AG04449 (cell line): ENCODE data around the gene TBC1D8.

Experiments used
- CTCF ChIA-PET: fragments of 350-600 bp; formaldehyde crosslinking; extraction: SDS; loops from one replicate; lab custom pipeline; 2021; ENCODE audit warnings: antibody characterized with exemption; lab: Yijun Ruan, JAX
- POLR2A ChIA-PET: fragments of 400-600, 350-600 bp; formaldehyde crosslinking; extraction: SDS; loops from one replicate; lab custom pipeline; 2020; ENCODE audit warnings: antibody characterized with exemption, inconsistent platforms; lab: Yijun Ruan, JAX
- DNase-seq: peaks from one replicate; pipeline ENCODE4 v3.0.0-alpha.2; 2010; ENCODE audit warnings: low read depth, low spot score
- H3K4me3 ChIP-seq: 2 replicates; pipeline ENCODE4 v1.5.1; 2011; ENCODE audit warnings: low read depth, mild to moderate bottlenecking, control low read depth, low read length
- TF ChIP-seq, protein P1 (sequence below): IDR thresholded peaks from one replicate; pipeline ENCODE4 v1.5.1; 2011; ENCODE audit warnings: mild to moderate bottlenecking, moderate library complexity, low read length, control low read depth, inconsistent platforms; ENCODE audit not compliant: insufficient read depth; ENCODE audit errors: missing control alignments

TBC1D8 gene

DNA sequence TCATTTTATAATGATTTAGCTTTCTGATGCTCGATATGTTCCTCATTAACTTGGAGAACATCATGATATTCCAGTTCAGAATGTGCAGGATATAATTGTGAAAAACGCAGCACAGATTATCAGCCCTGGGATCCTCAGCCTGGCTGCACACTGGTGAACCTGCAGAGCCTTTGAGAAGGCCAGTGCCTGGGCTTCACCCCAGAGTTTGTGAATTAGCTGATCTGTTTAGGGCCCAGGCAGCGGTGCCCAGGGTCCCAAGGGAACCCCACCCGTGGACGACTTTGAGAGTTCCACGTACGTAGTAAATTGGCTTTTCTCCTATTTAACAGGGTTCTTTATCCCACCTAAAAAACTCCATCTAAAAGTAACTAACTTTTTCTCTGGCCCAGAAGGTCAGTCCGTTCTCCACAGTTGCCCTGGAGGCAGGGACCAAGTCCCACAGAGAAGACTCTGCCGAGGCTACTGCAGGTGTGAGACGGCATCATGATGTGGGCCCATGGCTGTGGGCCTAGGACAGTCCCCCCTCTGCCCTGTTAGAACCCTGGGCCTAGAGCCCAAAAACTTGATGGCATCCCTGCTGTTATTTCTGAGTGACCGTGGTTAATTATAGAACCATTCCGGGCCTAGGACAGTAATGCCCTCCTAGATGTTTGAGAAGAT, 188.7 kb downstream of the TBC1D8 start:
- POLR2A ChIA-PET, result no interaction called here
- DNase-seq, result no peak
- no peak overlapping the region for H3K4me3 ChIP-seq
- TF ChIP-seq, protein P1, sequence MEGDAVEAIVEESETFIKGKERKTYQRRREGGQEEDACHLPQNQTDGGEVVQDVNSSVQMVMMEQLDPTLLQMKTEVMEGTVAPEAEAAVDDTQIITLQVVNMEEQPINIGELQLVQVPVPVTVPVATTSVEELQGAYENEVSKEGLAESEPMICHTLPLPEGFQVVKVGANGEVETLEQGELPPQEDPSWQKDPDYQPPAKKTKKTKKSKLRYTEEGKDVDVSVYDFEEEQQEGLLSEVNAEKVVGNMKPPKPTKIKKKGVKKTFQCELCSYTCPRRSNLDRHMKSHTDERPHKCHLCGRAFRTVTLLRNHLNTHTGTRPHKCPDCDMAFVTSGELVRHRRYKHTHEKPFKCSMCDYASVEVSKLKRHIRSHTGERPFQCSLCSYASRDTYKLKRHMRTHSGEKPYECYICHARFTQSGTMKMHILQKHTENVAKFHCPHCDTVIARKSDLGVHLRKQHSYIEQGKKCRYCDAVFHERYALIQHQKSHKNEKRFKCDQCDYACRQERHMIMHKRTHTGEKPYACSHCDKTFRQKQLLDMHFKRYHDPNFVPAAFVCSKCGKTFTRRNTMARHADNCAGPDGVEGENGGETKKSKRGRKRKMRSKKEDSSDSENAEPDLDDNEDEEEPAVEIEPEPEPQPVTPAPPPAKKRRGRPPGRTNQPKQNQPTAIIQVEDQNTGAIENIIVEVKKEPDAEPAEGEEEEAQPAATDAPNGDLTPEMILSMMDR, result no peak
- CTCF ChIA-PET, result interaction anchor here (0.6 kb wide), 1 partner anchor 15 kb away, joined by 3 read pairs; no protein-coding TSS in a partner anchor

DNA sequence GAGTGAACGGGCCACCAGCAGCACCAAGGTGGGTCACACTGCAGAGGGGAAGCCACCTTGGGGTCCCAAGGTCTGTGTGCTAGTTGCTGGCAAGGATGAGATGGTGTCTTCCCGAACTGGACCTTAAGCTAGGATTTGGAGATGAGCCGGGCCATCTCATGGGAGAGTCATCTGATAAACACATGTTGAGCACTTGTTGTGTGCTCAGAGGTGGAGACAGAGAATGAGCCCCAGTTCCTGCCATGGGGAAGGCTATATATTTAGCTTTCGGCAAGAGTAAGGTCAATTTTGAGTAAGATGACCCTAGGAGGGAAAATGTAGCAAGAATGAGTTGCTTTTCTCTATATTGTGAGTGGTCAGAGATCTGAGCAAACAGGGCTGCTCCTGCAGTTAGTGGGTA, 190.5 kb downstream of the TBC1D8 start:
- TF ChIP-seq, protein P1, result no peak
- ChIA-PET POLR2A (interaction anchor here (0.6 kb wide), 1 partner anchor 58 kb away, joined by 3 read pairs; no protein-coding TSS in a partner anchor), CTCF (interaction anchor here (1.0 to 1.5 kb wide), 3 partner anchors 25 to 231 kb away, joined by 3 to 7 read pairs (median 4); no protein-coding TSS in a partner anchor)

DNA sequence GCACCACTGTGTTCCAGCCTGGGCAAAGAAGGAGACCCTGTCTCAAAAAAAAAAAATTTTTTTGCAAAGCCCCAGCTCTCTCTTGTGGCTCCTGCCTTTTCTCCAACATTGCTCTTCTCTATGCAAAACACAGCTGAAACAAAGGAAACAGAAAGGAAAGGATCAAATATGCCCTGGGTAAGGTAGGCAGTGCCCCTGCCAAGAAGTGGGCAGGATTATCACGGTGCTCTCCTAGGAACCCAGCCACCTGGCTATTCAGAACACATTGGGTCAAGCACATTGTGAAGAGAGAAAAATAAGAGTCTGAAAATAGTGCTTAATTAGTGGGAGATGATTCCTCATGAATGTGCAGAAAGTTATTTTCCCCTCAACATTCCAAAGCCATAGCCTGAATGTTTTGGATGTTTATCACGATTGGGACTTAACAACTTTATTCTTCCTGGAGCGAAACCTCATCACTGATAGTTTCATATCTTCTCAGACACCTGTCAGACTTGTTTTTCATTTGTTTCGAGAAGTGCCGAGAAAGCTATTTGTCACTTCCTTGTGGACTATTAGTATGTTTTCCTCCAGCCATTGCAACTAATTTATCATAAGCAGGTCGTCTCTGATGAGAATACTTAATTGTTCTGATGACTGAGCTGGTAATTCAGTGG, 191.8 kb downstream of the TBC1D8 start:
- no peak overlapping the region for H3K4me3 ChIP-seq
- POLR2A ChIA-PET, result interaction anchor here (0.7 to 1.6 kb wide), 3 partner anchors 43 to 228 kb away, joined by 3 to 6 read pairs (median 4); partner anchors contain the start of gene RPL31
- CTCF ChIA-PET, result interaction anchor here (0.7 to 2.4 kb wide), 6 partner anchors 12 to 349 kb away, joined by 3 to 7 read pairs (median 4); no protein-coding TSS in a partner anchor
- DNase-seq, result no peak
- TF ChIP-seq, protein P1, result no peak

More for the DNA sequence above, 190.5 kb downstream of the TBC1D8 start:
- no peak overlapping the region for H3K4me3 ChIP-seq
- DNase-seq, result no peak

- POLR2A ChIA-PET, result interaction anchor here (0.7 to 1.6 kb wide), 4 partner anchors 19 to 216 kb away, joined by 3 to 6 read pairs (median 4); partner anchors contain the start of gene RPL31
- TF ChIP-seq, protein P1, result no peak
- peak; percentile 95 for DNase-seq
- CTCF ChIA-PET, result interaction anchor here (0.6 to 2.4 kb wide), 4 partner anchors 28 to 1139 kb away, joined by 3 to 7 read pairs (median 5); no protein-coding TSS in a partner anchor
- H3K4me3 ChIP-seq, result no peak overlapping the region
These were observed 193.1 kb downstream of the TBC1D8 start for GRCh38 chr2:100957996-100958653.
